NCI-H446 treated with DMSO at 0.1 percent for 48 hours (cell line): ENCODE measurements around the gene PNMA3.
"Not testable (repeated sequence)": the region's sequence is repeated elsewhere in the genome, so short reads cannot be mapped to it uniquely, and the experiment has no call there.

Experiments
- DNase-seq: peaks from one replicate; lab custom pipeline; 2025; lab: John Stamatoyannopoulos, UW

The PNMA3 gene

DNA sequence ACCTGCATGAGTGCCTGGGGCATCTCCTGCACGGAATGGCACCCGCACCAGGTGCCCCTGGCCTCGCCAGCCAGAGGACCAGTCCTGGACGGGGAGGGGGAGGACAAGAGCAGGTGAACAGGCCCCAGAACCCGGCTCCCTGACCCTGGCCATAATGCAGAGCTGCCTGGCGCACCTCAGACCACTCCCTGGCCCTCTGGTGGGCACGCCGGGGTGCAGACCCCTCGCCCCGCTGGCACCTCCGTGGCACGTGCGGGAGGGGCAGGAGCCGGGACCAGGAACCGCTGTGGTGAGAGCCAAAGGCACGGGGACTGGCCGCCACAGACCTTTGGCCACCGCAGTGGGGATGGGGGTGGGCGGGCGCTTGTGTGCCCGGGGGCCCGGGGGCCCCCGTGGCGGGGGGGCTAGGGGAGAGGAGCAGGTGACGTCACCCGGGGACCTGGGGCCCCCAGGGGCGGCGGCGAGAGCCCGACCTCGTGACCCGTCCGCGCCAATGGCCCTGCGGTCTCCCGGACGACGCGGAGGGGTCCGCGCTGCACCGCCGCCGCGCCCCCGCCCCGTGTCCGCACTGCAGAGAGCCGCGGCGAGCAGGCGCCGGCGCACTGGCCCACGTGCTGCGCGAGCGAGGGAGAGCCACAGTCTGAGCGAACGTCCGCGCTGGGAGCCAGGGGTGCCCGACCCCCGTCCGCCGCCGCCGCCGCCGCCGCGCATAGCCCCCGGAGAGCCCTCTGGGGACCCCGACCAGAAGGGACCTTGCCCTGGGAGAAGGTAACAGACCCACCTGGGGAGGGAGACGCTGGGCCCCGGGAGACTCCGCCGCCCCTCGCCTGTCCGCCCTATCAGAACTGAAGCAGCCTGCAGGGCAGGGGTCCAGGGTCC is at the start of gene PNMA3:
TSS of gene PNMA3 (plus strand) at position 600 of the 879 bp plus-strand sequence. CDS start 586 bp downstream, outside the sequence.
- no peak for DNase-seq

GRCh38 chrX:153017174-153017573 is 39.1 kb upstream of the PNMA3 start:
- not testable (repeated sequence) for DNase-seq

GRCh38 chrX:153019166-153019565 is 37.1 kb upstream of the PNMA3 start:
- DNase-seq, result no peak

DNA sequence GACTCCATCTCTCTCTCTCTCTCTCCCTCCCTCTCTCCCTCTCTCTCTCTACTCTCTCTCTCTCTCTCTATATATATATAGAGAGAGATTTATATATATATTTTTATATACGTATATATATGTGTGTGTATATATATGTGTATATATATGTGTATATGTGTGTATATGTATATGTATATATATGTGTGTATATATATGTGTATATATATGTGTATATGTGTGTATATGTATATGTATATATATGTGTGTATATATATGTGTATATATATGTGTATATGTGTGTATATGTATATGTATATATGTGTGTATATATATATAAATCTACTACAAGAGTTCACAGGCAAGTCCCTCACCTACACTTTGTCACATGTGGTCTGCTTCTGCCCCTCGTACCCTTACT is 29.8 kb upstream of the PNMA3 start:
- not testable (repeated sequence) for DNase-seq

GRCh38 chrX:153028487-153028886 is 27.8 kb upstream of the PNMA3 start:
- not testable (repeated sequence) for DNase-seq

GRCh38 chrX:153029162-153029561 is 27.1 kb upstream of the PNMA3 start:
- DNase-seq, result no peak

DNA sequence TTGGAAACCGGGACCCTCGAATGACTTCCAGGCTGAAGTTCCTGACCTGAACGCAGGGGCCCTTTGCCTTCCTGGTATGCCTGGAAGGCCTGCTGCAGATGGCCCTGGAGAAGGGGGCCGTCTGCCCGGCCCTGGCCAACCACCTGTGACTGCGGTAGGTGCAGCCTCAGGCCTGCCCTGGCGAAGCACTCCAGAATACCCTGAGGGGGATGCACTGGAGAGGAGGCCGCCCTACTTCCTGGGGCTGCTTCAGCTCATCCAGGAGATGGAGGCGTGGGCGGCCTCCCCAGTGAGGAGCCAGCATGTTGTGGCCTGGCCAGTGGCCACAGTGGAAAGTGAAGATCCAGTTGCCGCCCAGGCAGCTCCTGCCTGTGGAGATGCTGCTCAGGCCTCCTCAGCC is 26.4 kb upstream of the PNMA3 start:
- no peak for DNase-seq

- DNase-seq, result no peak
These were observed 25.5 kb upstream of the PNMA3 start for GRCh38 chrX:153030801-153031200.

- no peak for DNase-seq
These were observed 23.7 kb upstream of the PNMA3 start for GRCh38 chrX:153032397-153033118.

DNA sequence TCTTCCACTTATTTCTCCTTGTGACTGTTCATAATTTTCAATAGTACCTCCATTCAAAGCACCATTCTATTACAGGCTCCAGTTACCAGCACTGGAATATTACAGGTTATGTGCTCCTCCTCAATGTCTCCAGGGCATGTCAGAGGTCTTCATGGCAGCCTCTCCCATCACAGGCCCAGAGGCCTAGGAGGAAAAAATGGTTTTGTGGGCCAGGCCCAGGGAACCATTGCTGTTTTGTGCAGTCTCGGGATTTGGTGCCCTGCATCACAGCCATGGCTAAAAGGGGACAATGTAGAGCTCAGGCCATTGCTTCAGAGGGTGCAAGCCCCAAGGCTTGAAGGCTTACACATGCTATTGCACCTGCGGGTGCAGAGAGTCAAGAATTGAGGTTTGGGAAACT is 7.2 kb upstream of the PNMA3 start:
- DNase-seq, result no peak

GRCh38 chrX:153052534-153052933 is 3.7 kb upstream of the PNMA3 start:
- no peak for DNase-seq

DNA sequence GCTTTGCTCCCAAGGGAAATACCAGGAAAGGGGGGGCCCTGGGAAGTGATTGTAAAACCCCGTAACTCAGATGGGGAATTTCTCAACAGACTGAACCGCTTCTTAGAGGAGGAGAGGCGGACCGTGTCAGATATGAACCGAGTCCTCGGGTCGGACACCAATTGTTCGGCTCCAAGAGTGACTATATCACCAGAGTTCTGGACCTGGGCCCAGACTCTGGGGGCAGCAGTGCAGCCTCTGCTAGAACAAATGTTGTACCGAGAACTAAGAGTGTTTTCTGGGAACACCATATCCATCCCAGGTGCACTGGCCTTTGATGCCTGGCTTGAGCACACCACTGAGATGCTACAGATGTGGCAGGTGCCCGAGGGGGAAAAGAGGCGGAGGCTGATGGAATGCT is 1.0 kb downstream of the PNMA3 start:
- DNase-seq, result no peak

DNA sequence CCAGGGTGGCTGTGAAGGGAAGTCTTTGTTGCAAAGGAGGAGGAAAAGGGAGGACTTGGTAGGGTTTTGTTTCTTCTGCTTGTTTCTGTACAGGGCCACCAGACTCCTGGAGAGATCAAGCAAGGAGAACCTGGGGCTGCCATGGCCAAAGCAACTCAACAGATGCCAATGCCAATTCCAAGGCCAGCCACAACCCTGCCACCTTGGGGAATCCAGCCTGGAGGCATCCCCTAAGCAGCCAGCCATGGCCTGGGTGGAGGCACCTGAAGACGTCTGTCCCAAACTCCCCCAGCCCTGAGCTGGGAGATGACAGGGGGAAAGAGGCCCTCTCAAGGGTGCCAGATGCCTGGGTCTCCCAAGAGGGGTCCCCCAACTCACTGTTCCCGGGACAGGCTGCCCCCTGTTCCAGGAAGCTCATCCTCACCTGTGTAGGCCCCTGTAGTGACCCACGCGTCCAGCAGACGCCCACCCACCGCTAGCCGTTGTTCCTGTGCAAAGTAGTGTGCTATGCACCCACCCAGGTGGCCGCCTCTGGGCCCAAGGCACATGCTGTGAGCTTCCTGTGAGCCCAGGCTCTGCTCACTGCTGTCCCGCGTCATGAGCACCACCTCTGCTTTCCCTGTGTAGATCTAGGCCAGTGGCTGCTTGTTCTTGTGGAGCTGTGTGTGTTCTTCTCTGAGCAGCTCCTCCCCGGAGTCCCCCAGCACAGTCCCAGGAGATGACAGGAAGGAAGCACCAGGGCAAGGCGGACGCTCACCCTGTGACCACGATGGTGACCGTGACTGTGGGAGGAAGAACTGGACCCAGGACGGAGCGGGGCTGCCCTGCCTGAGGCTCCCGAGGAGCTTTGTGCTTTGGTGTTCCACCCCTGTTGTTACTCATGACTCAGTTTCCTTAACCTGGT is 3.2 kb downstream of the PNMA3 start:
- no peak for DNase-seq

GRCh38 chrX:153060095-153060445 is 3.8 kb downstream of the PNMA3 start:
- DNase-seq, result no peak

GRCh38 chrX:153061732-153062131 is 5.5 kb downstream of the PNMA3 start:
- DNase-seq, result no peak

DNA sequence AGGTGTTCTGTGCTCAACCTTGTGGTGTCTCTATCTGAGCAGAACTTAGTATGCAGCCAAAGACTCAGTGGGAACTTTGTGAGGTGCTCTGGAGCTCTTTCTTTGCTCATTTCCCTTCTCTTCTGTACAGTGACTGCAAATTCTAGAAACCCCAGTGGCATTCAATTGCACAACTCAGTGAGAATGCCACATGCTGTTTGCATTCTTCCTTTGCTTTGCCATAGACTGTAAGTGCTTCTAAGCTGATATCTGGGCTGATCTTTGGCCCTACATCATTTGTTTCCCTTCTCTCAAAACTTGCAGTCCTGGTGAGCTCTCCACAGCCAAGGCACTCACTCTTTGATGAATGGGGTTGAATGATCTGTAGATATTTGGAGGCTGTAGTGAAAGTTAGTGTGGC is 7.0 kb downstream of the PNMA3 start:
- DNase-seq, result no peak

DNA sequence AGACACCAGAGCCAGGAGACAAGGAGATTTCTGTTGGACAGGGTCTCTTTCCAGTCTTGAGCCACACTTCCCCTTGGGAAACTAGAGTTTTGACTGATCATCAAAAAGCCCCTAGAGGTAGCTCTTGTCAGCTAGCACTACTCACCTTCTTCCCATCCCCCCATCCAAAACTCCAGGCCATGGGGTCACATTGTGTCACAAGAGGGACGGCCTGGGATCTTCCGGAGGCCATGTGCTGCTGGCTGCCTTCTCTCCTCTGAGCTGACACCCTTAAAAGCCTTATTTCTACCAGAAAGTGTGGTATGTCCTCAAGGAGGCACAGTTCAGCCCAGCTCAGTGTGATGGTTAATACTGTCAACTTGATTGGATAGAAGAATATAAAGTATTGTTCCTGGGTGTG is 7.8 kb downstream of the PNMA3 start:
- DNase-seq, result no peak

GRCh38 chrX:153065389-153065788 is 9.1 kb downstream of the PNMA3 start:
- no peak for DNase-seq

DNA sequence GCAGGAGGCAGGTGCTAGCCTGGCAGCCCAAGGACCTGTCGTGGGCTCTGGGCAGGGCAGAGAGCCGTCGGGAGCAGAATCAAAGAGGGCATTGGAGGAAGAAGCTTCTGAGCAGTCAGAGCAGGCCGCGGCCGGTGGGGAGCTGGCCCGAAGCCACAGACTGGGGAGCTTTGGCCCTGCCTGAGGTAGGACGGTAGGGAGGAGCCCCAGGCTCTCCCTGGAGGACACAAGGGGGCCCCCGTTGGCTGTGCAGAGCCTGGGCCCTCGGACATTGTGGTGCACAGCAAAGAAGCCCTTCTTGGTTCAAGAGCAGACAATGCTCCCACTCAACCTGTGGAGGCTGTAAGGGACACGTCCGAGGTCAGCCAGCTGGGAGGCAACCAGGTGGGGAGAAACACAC is 10.1 kb downstream of the PNMA3 start:
- DNase-seq, result not testable (repeated sequence)

DNA sequence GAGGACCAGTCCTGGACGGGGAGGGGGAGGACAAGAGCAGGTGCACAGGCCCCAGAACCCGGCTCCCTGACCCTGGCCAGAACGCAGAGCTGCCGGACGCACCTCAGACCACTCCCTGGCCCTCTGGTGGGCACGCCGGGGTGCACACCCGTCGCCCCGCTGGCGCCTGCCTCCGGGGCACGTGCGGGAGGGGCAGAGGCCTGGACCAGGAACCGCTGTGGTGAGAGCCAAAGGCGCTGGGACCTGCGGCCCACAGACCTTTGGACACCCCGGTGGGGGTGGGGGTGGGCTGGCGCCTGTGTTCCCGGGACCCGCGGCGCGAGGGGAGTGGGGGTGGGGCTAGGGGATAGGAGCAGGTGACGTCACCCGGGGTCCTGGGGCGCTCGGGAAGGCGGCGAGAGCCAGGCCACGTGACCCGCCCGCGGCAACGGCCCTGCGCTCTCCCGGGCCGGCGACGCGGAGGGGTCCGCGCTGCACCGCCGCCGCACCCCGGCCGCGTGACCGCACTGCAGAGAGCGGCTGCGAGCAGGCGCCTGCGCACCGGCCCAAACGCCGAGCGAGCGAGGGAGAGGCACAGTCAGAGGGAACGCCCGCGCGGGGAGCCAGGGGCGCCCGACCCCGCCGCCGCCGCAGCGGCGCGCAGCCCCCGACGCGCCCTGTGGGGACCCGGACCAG is 15.8 kb downstream of the PNMA3 start, which contains the start of gene PNMA6A:
TSS of gene PNMA6A (plus strand) at position 546 of the 675 bp plus-strand sequence. CDS start 609 bp downstream, outside the sequence.
- DNase-seq, result not testable (repeated sequence)

DNA sequence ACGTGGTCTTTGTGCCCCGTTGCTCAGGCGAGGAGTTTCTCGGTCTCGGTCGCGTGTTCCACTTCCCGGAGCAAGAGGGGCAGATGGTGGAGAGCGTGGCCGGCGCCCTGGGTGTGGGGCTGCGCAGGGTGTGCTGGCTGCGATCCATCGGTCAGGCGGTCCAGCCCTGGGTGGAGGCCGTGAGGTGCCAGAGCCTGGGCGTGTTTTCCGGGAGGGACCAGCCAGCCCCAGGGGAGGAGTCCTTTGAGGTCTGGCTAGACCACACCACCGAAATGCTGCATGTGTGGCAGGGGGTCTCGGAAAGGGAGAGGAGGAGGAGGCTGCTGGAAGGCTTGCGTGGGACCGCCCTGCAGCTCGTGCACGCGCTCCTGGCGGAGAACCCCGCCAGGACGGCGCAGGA is 17.1 kb downstream of the PNMA3 start:
- DNase-seq, result not testable (repeated sequence)
